HG03280 (cell line): ENCODE results near the gene NIFK.
"Not testable (repeated sequence)": the region's sequence is repeated elsewhere in the genome, so short reads cannot be mapped to it uniquely, and the experiment has no call there.

Experiments
- ATAC-seq: cut with Tn5 transposase; IDR thresholded peaks from one replicate; pipeline ENCODE4 v1.9.1; 2021; ENCODE audit warnings: mild to moderate bottlenecking, moderate library complexity; ENCODE audit not compliant: unreplicated experiment

Gene NIFK

DNA sequence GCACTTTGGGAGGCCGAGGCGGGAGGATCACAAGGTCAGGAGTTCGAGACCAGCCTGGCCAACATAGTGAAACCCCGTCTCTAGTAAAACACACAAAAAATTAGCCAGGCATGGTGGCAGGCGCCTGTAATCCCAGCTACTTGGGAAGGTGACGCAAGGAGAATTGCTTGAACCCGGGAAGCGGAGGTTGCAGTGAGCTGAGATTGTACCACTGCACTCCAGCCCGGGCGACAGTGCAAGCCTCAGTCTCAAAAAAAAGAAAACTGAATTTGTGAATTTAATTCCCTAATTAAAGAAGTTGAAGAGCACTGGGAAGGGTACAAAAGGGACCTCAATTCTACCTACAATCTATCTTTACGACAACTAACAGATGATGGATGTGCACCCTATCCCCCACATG, 2.1 kb downstream of the NIFK start:
- not testable (repeated sequence) for ATAC-seq

DNA sequence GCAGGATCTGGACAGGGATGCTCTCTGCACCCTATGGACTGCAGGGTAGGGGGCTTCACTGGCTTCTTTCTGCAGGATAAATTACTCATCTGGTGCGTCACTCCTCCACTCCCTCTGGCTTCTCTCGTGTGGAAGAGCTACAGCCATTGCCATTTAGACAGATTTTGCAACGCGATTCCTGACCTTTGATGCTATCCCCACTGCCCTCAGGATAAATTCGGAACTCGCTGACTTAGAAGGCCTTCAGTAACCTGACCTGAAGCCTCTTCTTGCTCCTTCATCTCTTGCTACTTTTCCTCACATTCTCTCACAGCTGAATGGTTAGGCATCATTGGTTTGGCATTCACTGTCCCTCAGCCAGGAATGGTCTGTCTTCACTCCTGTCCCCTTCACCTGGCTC, 5.3 kb downstream of the NIFK start:
- ATAC-seq = no peak

DNA sequence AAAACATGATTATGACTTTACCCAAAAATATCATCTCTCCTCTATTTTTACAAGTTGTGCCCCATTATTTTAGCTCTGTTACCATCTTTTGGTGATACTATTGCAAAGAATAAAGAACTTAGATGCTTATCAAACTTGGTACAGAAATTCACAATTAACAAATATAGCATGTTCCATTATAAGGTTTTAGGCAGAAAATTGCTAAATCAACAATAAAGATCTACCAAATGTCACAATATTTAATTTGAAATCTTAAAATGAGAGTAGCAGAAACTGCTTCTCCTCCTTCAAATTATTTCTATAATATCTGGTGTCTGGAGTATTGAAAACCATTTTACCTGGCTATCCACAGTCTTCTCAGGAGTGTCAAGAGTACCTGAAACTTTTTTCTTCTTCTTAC, 8.7 kb downstream of the NIFK start:
- no peak for ATAC-seq

DNA sequence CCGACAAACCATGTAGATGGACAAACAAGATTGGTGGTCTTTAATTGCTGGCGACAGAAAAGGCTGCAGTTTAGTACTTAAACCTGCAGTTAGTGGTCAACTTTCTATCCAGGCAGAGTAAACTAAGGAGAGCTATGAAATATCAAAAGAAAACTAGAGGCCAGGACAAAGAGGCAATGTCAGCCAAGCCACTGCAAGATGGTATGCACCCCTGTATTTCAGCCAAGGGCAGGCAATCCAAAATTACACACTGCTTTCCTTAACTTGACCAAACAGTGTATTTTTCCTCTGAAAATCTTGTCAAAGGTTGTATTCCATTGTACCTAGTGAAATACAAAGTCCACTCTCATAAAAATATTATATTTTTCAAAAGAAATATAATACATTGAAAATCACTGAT, 9.3 kb downstream of the NIFK start:
- ATAC-seq = no peak

DNA sequence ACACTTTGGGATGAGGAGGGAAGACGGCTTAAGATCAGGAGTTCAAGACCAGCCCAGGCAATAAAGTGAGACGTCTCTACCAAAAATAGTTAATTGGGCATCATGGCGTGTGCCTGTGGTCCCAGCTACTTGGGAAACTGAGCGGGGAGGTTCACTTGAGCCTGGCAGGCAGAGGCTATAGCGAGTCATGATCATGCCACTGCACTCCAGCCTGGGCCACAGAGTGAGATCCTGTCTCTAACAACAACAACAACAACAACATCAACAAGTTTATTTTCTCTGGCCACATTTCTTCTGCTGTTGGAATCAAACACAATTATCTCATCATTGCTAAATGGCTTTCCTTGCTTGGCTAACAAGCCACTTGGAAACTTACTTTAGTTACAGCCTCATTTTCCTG, 13.4 kb downstream of the NIFK start:
- ATAC-seq = no peak

DNA sequence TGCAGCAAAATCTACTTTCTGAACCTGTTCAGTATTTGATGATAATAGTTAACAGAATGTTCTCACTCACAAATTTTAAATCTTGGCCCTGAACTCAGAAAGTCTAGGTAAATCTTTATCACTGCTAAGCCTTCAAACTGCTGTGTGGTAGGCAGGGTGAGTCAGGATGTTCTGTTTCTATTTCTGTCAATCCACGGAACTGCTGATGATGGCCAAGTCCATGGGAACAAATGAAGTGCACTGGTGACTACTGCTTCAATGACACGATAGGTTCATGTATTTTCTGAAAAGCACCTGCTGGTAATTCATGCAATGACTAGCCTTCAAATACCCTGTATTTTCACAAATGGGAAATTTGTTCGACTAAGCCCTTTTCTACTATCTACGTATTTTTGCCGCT, 14.2 kb downstream of the NIFK start:
- ATAC-seq = no peak

DNA sequence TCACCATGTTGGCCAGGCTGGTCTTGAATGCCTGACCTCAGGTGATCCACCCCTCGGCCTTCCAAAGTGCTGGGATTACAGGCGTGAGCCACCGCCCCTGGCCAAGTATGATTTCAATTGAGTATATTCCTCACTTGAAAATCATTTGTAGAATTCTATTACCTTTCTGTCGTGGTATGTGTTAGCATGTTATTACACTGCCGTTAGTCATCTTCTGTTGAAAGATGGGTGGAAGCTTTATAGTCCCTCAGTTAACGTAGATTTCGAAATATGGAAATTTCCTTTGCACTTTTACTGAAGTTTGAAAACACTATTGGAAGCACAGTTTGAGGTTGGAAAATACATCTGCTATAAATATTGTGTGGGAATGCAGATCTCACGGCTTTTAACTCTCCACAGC, 14.7 kb downstream of the NIFK start:
- no peak for ATAC-seq

DNA sequence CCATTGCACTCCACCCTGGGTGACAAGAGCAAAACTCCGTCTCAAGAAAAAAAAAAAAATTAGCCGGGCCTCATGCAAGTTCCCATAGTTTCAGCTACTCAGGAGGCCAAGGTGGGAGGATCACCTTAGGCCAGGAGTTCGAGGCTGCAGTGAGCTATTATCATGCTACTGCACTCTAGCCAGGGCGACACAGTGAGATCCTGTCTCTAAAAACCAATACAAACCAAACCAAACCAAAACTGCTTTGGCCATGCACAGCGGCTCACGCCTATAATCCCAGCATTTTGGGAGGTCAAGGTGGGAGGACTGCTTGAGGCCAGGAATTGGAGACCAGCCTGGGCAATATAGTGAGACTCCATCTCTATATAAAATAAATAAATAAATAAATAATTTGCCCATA, 19.1 kb downstream of the NIFK start:
- no peak for ATAC-seq

DNA sequence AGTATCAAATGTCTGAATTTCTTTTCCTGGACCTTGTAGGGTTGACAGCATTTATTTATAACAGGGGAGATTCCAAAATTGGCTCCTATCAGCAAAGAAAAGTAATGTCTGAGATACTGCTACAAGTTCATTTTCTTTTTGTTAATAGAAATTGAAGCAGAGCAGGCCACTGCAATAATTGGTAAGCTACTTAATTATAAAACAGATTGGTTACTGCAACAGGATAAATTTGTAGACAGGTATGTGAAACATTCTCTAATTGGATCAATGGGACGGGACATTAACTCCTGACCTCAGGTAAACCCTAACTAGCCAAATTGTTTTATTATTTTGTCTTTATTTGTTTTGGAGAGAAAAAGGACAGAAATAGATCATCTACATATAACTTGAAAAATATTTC, 20.5 kb downstream of the NIFK start:
- ATAC-seq = no peak

DNA sequence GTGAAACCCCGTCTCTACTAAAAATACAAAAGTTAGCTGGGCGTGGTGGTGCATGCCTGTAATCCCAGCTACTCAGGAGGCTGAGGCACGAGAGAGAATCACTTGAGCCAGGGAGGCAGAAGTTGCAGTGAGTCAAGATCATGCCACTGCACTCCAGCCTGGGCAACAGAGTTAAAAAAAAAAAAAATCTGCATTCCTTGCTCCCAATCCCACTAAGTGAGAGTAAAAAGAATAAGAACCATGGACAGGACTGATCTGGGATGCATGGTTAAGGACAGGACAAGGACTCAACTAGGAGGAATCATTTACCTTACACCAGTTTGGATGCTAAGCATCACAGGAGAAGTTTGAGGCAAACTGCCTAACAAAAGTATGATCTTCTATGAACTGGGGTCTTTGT, 25.2 kb downstream of the NIFK start:
- not testable (repeated sequence) for ATAC-seq

DNA sequence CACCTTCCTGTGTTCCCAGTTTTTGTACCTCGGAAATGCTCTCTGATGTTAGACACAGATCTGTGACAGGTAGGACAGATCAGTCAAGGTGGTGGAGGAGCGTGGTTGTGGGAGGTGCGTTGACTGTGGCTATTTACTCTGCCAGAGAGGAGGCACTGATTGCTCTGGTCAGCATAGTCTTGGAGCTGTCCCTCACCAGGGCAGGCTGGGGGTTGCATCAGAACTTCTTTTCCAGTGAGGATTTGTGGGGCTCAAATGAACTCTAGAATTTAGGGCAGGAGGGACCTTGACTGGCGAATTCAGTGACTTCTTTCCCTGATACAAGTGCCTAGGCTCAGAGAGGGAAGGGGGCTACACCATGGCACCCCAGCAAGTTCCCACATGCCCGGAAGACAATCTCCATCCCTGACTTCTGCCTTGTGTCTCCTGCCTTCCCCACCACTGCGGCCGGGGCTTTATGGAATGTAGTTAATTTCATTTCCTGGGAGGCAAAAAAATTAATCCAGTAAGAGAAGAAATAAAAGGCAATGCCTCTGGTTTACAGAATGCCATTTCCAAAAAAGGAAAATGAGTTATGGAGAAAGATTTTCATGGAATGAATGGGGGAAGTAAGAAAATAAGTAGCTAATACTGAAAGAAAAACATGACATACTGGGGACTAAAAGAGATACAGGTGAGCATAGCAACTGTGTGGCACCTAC, 26.1 kb downstream of the NIFK start:
- no peak for ATAC-seq

DNA sequence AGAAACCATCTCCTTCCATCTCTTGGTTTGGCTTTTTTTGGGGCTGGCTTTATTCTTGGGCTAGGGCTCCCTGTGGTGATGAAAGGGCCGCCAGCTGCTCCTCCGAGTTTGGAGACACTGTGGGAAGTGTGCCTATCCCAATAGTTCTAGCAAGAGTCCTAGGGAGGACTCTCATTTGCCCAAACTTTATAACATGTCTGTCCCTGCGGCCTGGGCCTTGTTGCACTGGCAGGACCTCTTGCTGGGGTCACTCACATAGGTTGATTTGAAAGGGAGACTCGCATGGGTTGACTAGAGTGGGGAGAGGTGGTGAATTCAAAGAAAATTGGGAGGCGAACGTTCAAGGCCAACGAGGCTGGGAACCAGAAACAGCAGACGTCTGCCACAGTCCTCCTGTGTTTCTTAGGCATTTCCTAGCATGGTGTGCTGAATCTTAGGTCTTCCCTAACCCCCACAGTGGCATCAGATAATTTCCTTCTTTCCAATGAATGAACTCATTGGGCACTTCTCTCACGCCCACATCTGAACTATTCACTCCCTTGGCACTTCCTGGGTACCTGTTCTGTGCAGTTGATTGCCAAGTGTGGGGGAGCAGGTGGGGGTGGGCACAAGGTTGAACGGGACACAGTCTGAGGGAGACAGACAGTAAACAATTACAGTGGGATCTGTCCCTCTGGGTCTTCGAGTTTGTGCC, 26.8 kb downstream of the NIFK start:
- no peak for ATAC-seq

DNA sequence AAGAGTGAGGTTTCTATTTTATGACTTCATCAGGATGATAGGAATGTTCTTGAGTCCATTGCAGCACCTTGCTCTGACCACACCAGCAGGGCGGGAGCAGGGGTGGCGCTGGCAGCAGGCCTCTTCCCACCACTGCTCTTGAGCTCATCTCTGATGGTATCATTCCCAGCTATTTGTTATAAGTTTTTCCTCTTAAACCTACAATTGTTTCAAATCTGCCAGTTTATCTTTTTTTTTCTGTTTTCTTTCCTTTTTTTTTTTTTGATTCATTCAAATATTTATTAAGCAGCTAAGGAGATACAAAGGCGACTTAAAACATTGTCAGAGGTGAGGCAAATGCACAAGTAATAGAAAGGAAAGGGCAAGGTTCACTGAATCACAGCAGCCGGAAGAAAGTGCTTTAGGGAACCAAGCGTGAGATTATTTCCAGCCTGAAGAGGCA, 28.7 kb downstream of the NIFK start:
- no peak for ATAC-seq

DNA sequence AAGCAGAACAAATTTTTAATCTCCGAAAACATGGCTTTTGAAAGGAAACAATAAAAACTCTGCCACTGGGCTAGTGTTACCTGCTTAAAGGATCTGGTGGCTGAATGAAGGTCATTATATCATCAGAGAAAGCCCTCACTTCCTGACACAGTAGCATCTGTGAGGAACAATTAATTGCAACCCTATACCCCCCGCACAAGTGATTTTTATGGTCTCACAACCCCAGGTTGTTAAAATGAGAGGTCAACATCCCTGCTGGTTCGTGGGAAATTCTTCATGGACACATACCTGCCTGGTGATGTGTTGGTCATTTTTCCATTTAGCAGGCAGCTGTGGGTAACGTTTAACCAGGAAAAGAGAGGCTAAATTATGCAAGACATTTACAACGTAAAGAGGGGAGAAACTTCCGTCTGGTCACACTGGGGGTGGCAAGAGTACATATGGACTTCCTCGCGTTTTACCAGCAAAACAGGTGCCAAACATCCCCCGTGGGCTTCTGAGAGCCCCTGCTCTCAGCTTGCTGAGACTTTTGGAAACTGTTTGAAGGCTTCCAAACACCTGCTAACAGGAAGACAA, 29.2 kb downstream of the NIFK start:
- no peak for ATAC-seq

DNA sequence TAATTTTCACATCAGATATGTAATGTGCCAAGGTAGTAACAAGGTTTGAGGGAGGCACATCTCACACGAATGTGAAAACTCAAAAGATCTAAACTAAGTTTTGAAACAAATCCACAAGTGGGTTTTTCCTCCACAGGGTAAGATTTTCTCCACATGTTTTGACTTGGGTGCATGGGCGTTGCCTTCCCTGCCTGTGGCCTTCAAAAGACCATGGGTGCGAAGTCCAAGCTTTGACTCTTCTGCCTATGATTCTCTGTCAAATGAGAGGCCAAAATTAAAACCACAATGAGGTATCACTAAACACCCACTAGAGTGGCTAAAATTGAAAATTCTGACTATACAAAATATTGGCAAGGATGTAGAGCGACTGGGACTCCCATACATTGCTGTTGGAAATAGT, 30.7 kb downstream of the NIFK start:
- no peak for ATAC-seq

DNA sequence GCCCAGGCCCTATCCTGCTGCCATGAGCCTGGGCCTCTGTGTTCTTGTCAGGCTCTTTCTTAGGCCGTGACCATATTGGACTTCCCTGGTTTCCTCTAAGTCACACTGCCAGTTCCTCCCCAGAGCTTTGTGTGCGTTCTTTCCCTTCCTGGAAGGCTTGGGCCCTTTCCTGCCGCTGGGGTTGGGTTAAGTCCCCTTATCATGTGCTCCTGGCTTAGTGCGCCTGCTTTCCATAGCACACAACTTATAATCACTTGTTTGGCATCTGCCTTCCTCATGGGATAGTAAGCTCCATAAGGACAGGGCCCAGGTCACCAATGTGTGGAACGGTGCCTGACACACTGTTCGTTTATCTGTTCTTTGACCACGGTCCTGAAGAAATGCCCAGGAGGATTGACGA, 31.3 kb downstream of the NIFK start:
- ATAC-seq = no peak

DNA sequence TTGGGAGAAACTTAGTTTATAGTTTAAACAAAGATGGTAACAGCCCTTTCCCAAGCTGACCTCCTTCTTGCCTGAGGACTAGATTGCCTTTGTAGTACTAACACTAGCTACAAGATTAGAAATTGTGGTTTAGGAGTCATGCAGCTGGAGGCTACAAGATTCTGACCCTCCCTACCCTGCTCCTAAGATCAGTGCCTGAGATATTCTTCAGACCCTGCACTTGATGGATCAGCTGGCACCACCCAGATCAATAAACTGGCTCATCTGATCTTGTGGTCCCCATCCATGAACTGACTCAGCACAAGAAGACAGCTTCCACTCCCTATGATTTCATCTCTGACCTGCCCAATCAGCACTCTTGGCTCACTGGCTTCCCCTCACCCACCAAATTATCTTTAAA, 34.9 kb downstream of the NIFK start:
- not testable (repeated sequence) for ATAC-seq

DNA sequence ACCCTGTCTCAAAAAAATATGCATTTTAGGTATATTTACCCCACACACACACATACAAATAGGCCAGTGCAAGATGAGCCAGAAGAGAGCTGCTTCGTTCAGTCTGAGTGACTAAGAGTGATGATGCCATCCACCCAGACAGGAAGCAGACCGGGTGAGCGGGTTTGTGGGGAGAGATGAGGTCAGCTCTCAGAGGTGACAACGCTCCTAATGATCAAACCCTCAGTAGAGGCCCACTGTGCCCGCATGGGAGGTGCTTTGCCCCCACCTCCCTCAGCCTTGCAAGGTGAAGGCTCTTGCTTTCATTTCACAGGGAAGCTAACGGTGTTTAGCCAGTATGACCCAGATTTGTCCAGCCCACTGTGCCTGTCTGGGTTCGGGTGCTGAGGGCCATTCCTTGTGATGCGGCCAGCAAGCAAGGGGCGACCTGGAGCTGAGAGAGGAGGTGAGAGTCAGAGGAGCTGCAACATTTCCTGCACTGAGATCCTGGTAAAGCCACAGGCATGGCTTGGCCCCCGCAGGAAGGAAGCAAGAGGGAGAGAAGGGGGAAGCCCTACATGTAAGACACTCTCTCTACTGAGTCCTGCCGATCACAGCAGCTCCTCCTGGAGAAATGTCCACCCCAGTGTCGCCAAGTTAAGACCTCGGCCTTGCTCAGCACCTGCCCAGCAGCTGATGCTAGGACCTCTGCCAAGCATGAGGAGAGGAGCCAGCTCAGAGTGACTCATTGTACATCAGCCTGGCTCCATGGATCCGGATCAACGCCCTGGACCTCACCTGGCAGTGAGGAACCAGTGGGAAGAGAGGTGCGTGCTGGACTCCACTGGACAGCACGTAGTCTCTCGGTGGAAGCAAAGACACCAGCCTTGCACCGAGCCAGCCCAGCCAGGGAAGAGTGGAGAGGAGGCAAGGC, 37.0 kb downstream of the NIFK start:
- ATAC-seq = peak; percentile 98

DNA sequence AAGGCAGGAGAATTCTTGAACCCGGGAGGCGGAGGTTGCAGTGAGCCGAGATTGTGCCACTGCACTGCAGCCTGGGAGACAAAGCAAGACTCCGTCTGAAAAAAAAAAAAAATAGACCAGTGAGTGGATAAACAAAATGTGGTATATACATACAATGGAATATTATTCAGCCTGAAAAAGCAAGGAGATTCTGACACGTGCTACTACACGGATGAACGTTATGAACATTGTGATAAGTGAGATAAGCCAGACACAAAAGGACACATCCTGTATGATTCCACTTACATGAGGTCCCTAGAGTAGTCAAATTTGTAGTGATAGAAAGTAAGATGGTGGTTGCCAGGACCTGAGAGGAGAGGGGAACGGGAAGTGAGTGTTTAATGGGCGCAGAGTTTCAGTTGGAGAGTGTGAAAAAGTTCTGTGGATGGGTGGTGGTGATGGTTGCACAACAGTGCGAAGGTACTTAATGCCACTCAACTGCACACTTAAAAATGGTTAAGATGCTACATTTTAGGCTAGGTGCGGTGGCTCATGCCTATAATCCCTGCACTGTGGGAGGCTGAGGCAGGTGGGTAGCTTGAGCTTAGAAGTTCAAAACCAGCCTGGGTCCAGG, 38.3 kb downstream of the NIFK start:
- no peak for ATAC-seq

DNA sequence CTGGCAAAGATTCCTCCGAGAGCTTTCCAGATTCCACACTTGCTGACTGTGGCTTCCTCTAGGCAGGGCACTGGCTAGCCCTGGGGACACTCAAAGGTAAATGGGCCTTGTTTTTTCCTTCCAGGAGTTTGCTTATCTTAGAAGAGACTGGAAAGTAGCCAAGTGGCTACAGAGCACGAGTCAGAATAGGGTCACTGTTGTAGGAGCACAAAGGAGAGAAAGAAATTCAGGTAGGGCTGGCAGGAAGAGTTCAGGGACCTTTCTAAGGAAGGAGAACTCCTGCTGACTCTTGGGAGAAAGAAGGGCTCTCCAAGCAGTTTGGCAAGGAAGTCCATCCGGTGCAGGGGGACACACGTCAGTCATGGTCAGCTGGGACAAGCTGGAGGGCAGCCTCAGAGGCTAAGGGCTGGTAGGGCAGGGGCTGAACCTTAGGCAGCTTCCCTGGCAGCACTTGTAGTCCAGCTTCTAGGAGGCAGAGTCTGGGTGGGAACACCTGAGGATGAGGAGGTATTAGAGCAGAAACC, 39.5 kb downstream of the NIFK start:
- no peak for ATAC-seq
